IPS-15b (cell line): Measurements from ENCODE around the gene JMJD1C.
"Not testable (repeated sequence)": the region's sequence is repeated elsewhere in the genome, so short reads cannot be mapped to it uniquely, and the experiment has no call there.

Experiments used
- H3K27me3 ChIP-seq: one replicate; pipeline ENCODE4 v1.6.1; 2013; ENCODE audit warnings: low read length; ENCODE audit not compliant: control insufficient read depth, insufficient read depth
- H3K36me3 ChIP-seq: one replicate; pipeline ENCODE4 v1.6.1; 2013; ENCODE audit warnings: low read length; ENCODE audit not compliant: control insufficient read depth, insufficient read depth
- H3K4me1 ChIP-seq: one replicate; pipeline ENCODE4 v1.6.1; 2013; ENCODE audit warnings: mild to moderate bottlenecking, low read length; ENCODE audit not compliant: control insufficient read depth, insufficient read depth
- H3K4me3 ChIP-seq: one replicate; pipeline ENCODE4 v1.5.1; 2013; ENCODE audit warnings: low read depth, low read length
- H3K9ac ChIP-seq: one replicate; pipeline ENCODE4 v1.6.1; 2013; ENCODE audit warnings: low read depth, mild to moderate bottlenecking, low read length
- H3K9me3 ChIP-seq: one replicate; pipeline ENCODE4 v1.6.1; 2013; ENCODE audit warnings: mild to moderate bottlenecking, low read length; ENCODE audit not compliant: control insufficient read depth, insufficient read depth

The JMJD1C gene

GRCh38 chr10:63297941-63298340, 167.8 kb downstream of the JMJD1C start:
- H3K4me1 ChIP-seq, result no peaks in the 10 kb centered on the region
- H3K36me3 ChIP-seq, result no peaks in the 10 kb centered on the region
- H3K9ac ChIP-seq, result no peak overlapping the region
- no peak overlapping the region for H3K4me3 ChIP-seq
- H3K27me3 ChIP-seq, result no peaks in the 10 kb centered on the region
- no peaks in the 10 kb centered on the region for H3K9me3 ChIP-seq

GRCh38 chr10:63294781-63295180, 171.0 kb downstream of the JMJD1C start:
- Histone ChIP-seq H3K4me3 (no peak overlapping the region), H3K9me3 (no peaks in the 10 kb centered on the region), H3K36me3 (no peaks in the 10 kb centered on the region), H3K27me3 (no peaks in the 10 kb centered on the region), H3K4me1 (no peaks in the 10 kb centered on the region), H3K9ac (no peak overlapping the region)

GRCh38 chr10:63292847-63293246, 172.9 kb downstream of the JMJD1C start:
- not testable (repeated sequence) for H3K4me3 ChIP-seq, H3K36me3 ChIP-seq, H3K9ac ChIP-seq, H3K9me3 ChIP-seq, H3K27me3 ChIP-seq, H3K4me1 ChIP-seq

GRCh38 chr10:63288170-63288569, 177.6 kb downstream of the JMJD1C start:
- H3K9me3 ChIP-seq, result no peaks in the 10 kb centered on the region
- no peaks in the 10 kb centered on the region for H3K36me3 ChIP-seq
- no peak overlapping the region for H3K9ac ChIP-seq
- H3K4me3 ChIP-seq, result no peak overlapping the region
- H3K27me3 ChIP-seq, result no peaks in the 10 kb centered on the region
- no peaks in the 10 kb centered on the region for H3K4me1 ChIP-seq

- no peaks in the 10 kb centered on the region for H3K9me3 ChIP-seq
- no peaks in the 10 kb centered on the region for H3K27me3 ChIP-seq
- no peaks in the 10 kb centered on the region for H3K4me1 ChIP-seq
- H3K4me3 ChIP-seq, result no peak overlapping the region
- no peak overlapping the region for H3K9ac ChIP-seq
- no peaks in the 10 kb centered on the region for H3K36me3 ChIP-seq
Observed at GRCh38 chr10:63286754-63287264, 179.0 kb downstream of the JMJD1C start.

- no peaks in the 10 kb centered on the region for H3K9me3 ChIP-seq
- H3K4me1 ChIP-seq, result no peaks in the 10 kb centered on the region
- H3K9ac ChIP-seq, result no peak overlapping the region
- H3K27me3 ChIP-seq, result no peaks in the 10 kb centered on the region
- no peak overlapping the region for H3K4me3 ChIP-seq
- H3K36me3 ChIP-seq, result no peaks in the 10 kb centered on the region
Observed at GRCh38 chr10:63286340-63286739, 179.4 kb downstream of the JMJD1C start.

GRCh38 chr10:63283901-63284300, 181.9 kb downstream of the JMJD1C start:
- not testable (repeated sequence) for H3K9me3 ChIP-seq, H3K36me3 ChIP-seq, H3K4me3 ChIP-seq, H3K27me3 ChIP-seq, H3K9ac ChIP-seq, H3K4me1 ChIP-seq

- no peaks in the 10 kb centered on the region for H3K36me3 ChIP-seq
- no peaks in the 10 kb centered on the region for H3K4me1 ChIP-seq
- no peaks in the 10 kb centered on the region for H3K9me3 ChIP-seq
- H3K27me3 ChIP-seq, result no peaks in the 10 kb centered on the region
- no peak overlapping the region for H3K4me3 ChIP-seq
- no peak overlapping the region for H3K9ac ChIP-seq
Observed at GRCh38 chr10:63283093-63283492, 182.7 kb downstream of the JMJD1C start.

- Histone ChIP-seq H3K9ac (no peak overlapping the region), H3K9me3 (no peaks in the 10 kb centered on the region), H3K27me3 (no peaks in the 10 kb centered on the region), H3K4me1 (no peaks in the 10 kb centered on the region), H3K4me3 (no peak overlapping the region), H3K36me3 (no peaks in the 10 kb centered on the region)
Observed at GRCh38 chr10:63281967-63282366, 183.8 kb downstream of the JMJD1C start.

GRCh38 chr10:63280386-63280785, 185.4 kb downstream of the JMJD1C start:
- Histone ChIP-seq H3K4me3 (no peak overlapping the region), H3K27me3 (no peaks in the 10 kb centered on the region), H3K9me3 (no peaks in the 10 kb centered on the region), H3K9ac (no peak overlapping the region), H3K36me3 (no peaks in the 10 kb centered on the region), H3K4me1 (no peaks in the 10 kb centered on the region)

GRCh38 chr10:63275094-63275493, 190.7 kb downstream of the JMJD1C start:
- H3K36me3 ChIP-seq, result no peaks in the 10 kb centered on the region
- no peaks in the 10 kb centered on the region for H3K9me3 ChIP-seq
- no peaks in the 10 kb centered on the region for H3K27me3 ChIP-seq
- H3K9ac ChIP-seq, result no peak overlapping the region
- no peaks in the 10 kb centered on the region for H3K4me1 ChIP-seq
- no peak overlapping the region for H3K4me3 ChIP-seq

GRCh38 chr10:63273577-63273976, 192.2 kb downstream of the JMJD1C start:
- no peak overlapping the region for H3K9ac ChIP-seq
- H3K4me1 ChIP-seq, result no peaks in the 10 kb centered on the region
- H3K9me3 ChIP-seq, result no peaks in the 10 kb centered on the region
- H3K27me3 ChIP-seq, result no peaks in the 10 kb centered on the region
- H3K36me3 ChIP-seq, result no peaks in the 10 kb centered on the region
- no peak overlapping the region for H3K4me3 ChIP-seq
